ENCODE results near the gene DPM3.

GRCh38 chr1:155106862-155107261, 33.5 kb downstream of the DPM3 start:
- no peak for TF ChIP-seq POLR2A (IDR thresholded peaks at IDR 0.05)
- TF ChIP-seq, protein P1, sequence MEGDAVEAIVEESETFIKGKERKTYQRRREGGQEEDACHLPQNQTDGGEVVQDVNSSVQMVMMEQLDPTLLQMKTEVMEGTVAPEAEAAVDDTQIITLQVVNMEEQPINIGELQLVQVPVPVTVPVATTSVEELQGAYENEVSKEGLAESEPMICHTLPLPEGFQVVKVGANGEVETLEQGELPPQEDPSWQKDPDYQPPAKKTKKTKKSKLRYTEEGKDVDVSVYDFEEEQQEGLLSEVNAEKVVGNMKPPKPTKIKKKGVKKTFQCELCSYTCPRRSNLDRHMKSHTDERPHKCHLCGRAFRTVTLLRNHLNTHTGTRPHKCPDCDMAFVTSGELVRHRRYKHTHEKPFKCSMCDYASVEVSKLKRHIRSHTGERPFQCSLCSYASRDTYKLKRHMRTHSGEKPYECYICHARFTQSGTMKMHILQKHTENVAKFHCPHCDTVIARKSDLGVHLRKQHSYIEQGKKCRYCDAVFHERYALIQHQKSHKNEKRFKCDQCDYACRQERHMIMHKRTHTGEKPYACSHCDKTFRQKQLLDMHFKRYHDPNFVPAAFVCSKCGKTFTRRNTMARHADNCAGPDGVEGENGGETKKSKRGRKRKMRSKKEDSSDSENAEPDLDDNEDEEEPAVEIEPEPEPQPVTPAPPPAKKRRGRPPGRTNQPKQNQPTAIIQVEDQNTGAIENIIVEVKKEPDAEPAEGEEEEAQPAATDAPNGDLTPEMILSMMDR (IDR thresholded peaks at IDR 0.05), result no peak

Measured in breast epithelium (tissue), 3 donors.